Measurements from ENCODE around the gene OXT. TPM values are rescaled to one million over a fixed set of nuclear protein-coding genes. Genes with fewer than 3 reads are reported as not detected.

OXT gene
- total and polyA plus RNA-seq, 4 donors, result 0.75 to 41.6 (median 4.3) TPM

DNA sequence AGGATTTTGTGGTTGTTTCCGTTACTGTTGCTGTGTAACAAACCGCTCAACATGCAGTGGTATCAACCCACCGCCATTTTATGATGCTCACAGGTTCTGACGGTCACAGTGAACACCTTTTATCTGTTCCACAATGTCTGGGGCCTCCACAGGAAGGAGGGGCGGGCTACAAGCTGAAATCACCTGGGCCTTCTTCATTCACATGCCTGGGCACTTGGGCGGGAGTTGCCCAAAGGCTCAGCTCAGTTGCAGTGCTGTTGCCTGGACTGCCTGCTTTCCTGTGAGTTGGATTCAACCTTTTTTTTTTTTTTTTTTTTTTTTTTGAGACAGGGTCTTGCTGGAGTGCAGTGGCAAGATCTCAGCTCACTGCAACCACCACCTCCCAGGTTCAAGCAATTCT is 29.8 kb downstream of the OXT start:
- H3K36me3 ChIP-seq (ENCODE audit: control insufficient read depth in 4 of 4, insufficient read depth in 3 of 4, low read depth in 1 of 4, low read length in 3 of 4), result no peaks in the 10 kb centered on the region
- no peak for DNase-seq (ENCODE audit: low spot score)
- no peak overlapping the region for H3K27ac ChIP-seq (ENCODE audit: low read depth in 1 of 2, low read length in 2 of 2)
- 95% methylated on average over 6 of the region's 6 CpGs for WGBS
- TF ChIP-seq RAD21 (IDR thresholded peaks at IDR 0.05) (no peak), SP1 (IDR thresholded peaks at IDR 0.05) (no peak), NR2F2 (IDR thresholded peaks at IDR 0.05) (no peak), HNF4G (IDR thresholded peaks at IDR 0.05) (no peak), JUND (IDR thresholded peaks at IDR 0.05) (no peak), TAF1 (conservative IDR thresholded peaks at IDR 0.05) (no peak), HNF4A (conservative IDR thresholded peaks at IDR 0.05) (no peak), RXRA (IDR thresholded peaks at IDR 0.05) (no peak), FOXA2 (IDR thresholded peaks at IDR 0.05) (no peak), EGR1 (IDR thresholded peaks at IDR 0.05; ENCODE audit: low read depth in 2 of 2) (no peak), GABPA (IDR thresholded peaks at IDR 0.05 in 1 of 2, conservative IDR thresholded peaks at IDR 0.05 in 1 of 2) (no peak), YY1 (IDR thresholded peaks at IDR 0.05) (no peak), FOXA1 (IDR thresholded peaks at IDR 0.05) (no peak)
- TF ChIP-seq, protein P1, sequence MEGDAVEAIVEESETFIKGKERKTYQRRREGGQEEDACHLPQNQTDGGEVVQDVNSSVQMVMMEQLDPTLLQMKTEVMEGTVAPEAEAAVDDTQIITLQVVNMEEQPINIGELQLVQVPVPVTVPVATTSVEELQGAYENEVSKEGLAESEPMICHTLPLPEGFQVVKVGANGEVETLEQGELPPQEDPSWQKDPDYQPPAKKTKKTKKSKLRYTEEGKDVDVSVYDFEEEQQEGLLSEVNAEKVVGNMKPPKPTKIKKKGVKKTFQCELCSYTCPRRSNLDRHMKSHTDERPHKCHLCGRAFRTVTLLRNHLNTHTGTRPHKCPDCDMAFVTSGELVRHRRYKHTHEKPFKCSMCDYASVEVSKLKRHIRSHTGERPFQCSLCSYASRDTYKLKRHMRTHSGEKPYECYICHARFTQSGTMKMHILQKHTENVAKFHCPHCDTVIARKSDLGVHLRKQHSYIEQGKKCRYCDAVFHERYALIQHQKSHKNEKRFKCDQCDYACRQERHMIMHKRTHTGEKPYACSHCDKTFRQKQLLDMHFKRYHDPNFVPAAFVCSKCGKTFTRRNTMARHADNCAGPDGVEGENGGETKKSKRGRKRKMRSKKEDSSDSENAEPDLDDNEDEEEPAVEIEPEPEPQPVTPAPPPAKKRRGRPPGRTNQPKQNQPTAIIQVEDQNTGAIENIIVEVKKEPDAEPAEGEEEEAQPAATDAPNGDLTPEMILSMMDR (IDR thresholded peaks at IDR 0.05; ENCODE audit: low read depth, low read length, missing input control), result no peak
- TF ChIP-seq, protein P2, sequence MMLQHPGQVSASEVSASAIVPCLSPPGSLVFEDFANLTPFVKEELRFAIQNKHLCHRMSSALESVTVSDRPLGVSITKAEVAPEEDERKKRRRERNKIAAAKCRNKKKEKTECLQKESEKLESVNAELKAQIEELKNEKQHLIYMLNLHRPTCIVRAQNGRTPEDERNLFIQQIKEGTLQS (IDR thresholded peaks at IDR 0.05), result no peak
- TF ChIP-seq, protein P3, sequence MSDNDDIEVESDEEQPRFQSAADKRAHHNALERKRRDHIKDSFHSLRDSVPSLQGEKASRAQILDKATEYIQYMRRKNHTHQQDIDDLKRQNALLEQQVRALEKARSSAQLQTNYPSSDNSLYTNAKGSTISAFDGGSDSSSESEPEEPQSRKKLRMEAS (IDR thresholded peaks at IDR 0.05), result no peak
- TF ChIP-seq, protein P4, sequence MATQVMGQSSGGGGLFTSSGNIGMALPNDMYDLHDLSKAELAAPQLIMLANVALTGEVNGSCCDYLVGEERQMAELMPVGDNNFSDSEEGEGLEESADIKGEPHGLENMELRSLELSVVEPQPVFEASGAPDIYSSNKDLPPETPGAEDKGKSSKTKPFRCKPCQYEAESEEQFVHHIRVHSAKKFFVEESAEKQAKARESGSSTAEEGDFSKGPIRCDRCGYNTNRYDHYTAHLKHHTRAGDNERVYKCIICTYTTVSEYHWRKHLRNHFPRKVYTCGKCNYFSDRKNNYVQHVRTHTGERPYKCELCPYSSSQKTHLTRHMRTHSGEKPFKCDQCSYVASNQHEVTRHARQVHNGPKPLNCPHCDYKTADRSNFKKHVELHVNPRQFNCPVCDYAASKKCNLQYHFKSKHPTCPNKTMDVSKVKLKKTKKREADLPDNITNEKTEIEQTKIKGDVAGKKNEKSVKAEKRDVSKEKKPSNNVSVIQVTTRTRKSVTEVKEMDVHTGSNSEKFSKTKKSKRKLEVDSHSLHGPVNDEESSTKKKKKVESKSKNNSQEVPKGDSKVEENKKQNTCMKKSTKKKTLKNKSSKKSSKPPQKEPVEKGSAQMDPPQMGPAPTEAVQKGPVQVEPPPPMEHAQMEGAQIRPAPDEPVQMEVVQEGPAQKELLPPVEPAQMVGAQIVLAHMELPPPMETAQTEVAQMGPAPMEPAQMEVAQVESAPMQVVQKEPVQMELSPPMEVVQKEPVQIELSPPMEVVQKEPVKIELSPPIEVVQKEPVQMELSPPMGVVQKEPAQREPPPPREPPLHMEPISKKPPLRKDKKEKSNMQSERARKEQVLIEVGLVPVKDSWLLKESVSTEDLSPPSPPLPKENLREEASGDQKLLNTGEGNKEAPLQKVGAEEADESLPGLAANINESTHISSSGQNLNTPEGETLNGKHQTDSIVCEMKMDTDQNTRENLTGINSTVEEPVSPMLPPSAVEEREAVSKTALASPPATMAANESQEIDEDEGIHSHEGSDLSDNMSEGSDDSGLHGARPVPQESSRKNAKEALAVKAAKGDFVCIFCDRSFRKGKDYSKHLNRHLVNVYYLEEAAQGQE (IDR thresholded peaks at IDR 0.05), result no peak
- TF ChIP-seq, protein P5, sequence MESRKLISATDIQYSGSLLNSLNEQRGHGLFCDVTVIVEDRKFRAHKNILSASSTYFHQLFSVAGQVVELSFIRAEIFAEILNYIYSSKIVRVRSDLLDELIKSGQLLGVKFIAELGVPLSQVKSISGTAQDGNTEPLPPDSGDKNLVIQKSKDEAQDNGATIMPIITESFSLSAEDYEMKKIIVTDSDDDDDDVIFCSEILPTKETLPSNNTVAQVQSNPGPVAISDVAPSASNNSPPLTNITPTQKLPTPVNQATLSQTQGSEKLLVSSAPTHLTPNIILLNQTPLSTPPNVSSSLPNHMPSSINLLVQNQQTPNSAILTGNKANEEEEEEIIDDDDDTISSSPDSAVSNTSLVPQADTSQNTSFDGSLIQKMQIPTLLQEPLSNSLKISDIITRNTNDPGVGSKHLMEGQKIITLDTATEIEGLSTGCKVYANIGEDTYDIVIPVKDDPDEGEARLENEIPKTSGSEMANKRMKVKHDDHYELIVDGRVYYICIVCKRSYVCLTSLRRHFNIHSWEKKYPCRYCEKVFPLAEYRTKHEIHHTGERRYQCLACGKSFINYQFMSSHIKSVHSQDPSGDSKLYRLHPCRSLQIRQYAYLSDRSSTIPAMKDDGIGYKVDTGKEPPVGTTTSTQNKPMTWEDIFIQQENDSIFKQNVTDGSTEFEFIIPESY (IDR thresholded peaks at IDR 0.05), result no peak
- no peaks in the 10 kb centered on the region for H3K27me3 ChIP-seq (ENCODE audit: control insufficient read depth in 4 of 4, insufficient read depth in 4 of 4, low read length in 3 of 4)
- no peaks in the 10 kb centered on the region for H3K9me3 ChIP-seq (ENCODE audit: control insufficient read depth in 4 of 4, low read length in 3 of 4)
- no peak overlapping the region for H3K9ac ChIP-seq (ENCODE audit: low read depth in 1 of 2, low read length in 2 of 2)
- H3K4me3 ChIP-seq (ENCODE audit: low read depth in 1 of 3, low read length in 3 of 3), result no peak overlapping the region
- no peaks in the 10 kb centered on the region for H3K4me1 ChIP-seq (ENCODE audit: control insufficient read depth in 4 of 4, insufficient read depth in 4 of 4, low read length in 3 of 4)

Measured in liver (tissue), 9 donors.